Activated B cell treated with CpG ODN at 0.5 μM for 24 hours (primary cell): ENCODE measurements around the gene DNAH11. TPM values are rescaled to one million over a fixed set of nuclear protein-coding genes. Genes with fewer than 3 reads are reported as not detected.

Experiments
- ATAC-seq: fragments of 200-7000 bp; cut with Tn5 transposase; one replicate; pipeline ENCODE4 v1.10.0; 2021; ENCODE audit warnings: low read depth, mild to moderate bottlenecking, moderate library complexity
- CTCF ChIA-PET: fragments of 350-600 bp; sonication (Branson Sonifier 250); formaldehyde crosslinking; loops from one replicate; lab custom pipeline; 2021; ENCODE audit warnings: antibody characterized with exemption; lab: Charles Lee
- POLR2A ChIA-PET: fragments of 350-600 bp; sonication (Branson Sonifier 250); formaldehyde crosslinking; loops from one replicate; lab custom pipeline; 2021; ENCODE audit warnings: antibody characterized with exemption; lab: Charles Lee
- DNase-seq: peaks from one replicate; pipeline ENCODE4 v3.0.0; 2022
- H3K27ac Mint-ChIP-seq: one replicate; pipeline ENCODE4 v1.8.0; 2020; ENCODE audit warnings: mixed read lengths
- H3K27me3 Mint-ChIP-seq: one replicate; pipeline ENCODE4 v1.8.0; 2021; ENCODE audit warnings: mixed read lengths
- H3K36me3 Mint-ChIP-seq: one replicate; pipeline ENCODE4 v1.8.0; 2021; ENCODE audit warnings: low read depth, mixed read lengths
- H3K4me1 Mint-ChIP-seq: one replicate; pipeline ENCODE4 v1.8.0; 2021; ENCODE audit warnings: mixed read lengths
- H3K4me3 Mint-ChIP-seq: one replicate; pipeline ENCODE4 v1.8.0; 2020; ENCODE audit warnings: mild to moderate bottlenecking, mixed read lengths
- H3K9me3 Mint-ChIP-seq: one replicate; pipeline ENCODE4 v1.8.0; 2020; ENCODE audit warnings: mixed read lengths
- intact Hi-C: fragments of 100-400 bp; cut with micrococcal nuclease; formaldehyde crosslinking; loops from one replicate; pipeline ENCODE4 v1.15.1; 2024
- total RNA-seq: library from RNA; stranded (reverse); gene quantifications from 2 replicates; pipeline ENCODE4 v1.2.3, GENCODE V29; 2022
- TF ChIP-seq, protein P1 (sequence below): fragments of 200-600 bp; IDR thresholded peaks from one replicate; pipeline ENCODE4 v1.8.0; 2022; ENCODE audit warnings: antibody characterized with exemption, mild to moderate bottlenecking

DNAH11 gene
- total RNA-seq, 1 donor from 2014 or later: not detected

DNA sequence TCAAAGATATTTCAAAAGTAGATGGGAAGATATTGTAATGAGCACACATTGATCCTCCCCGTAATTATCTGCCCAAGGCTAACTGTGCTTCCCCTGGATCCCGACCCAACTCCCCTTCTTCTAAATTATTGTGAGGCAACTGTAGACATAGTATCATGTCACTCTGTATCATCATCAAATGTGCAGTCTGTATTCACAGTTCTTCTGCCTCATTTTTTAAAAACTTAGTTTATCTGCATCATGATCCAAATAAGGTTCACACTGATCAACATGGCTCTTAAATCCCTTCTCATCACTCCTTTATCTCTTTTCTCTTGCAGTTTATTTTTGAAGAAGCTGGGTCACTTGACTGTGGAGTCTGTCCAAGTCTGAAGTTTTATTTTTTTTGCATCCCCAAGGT is 375.4 kb downstream of the DNAH11 start:
- POLR2A ChIA-PET: no interaction called here
- intact Hi-C loops: no loop called here
- Mint-ChIP-seq H3K27ac (no peak overlapping the region), H3K4me3 (no peak overlapping the region), H3K36me3 (peaks cover 46% of the 10 kb centered on the region), H3K9me3 (no peaks in the 10 kb centered on the region), H3K27me3 (no peaks in the 10 kb centered on the region), H3K4me1 (peaks cover 75% of the 10 kb centered on the region)
- CTCF ChIA-PET: no interaction called here
- ATAC-seq: no peak
- TF ChIP-seq, protein P1, sequence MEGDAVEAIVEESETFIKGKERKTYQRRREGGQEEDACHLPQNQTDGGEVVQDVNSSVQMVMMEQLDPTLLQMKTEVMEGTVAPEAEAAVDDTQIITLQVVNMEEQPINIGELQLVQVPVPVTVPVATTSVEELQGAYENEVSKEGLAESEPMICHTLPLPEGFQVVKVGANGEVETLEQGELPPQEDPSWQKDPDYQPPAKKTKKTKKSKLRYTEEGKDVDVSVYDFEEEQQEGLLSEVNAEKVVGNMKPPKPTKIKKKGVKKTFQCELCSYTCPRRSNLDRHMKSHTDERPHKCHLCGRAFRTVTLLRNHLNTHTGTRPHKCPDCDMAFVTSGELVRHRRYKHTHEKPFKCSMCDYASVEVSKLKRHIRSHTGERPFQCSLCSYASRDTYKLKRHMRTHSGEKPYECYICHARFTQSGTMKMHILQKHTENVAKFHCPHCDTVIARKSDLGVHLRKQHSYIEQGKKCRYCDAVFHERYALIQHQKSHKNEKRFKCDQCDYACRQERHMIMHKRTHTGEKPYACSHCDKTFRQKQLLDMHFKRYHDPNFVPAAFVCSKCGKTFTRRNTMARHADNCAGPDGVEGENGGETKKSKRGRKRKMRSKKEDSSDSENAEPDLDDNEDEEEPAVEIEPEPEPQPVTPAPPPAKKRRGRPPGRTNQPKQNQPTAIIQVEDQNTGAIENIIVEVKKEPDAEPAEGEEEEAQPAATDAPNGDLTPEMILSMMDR: no peak
- DNase-seq: no peak

DNA sequence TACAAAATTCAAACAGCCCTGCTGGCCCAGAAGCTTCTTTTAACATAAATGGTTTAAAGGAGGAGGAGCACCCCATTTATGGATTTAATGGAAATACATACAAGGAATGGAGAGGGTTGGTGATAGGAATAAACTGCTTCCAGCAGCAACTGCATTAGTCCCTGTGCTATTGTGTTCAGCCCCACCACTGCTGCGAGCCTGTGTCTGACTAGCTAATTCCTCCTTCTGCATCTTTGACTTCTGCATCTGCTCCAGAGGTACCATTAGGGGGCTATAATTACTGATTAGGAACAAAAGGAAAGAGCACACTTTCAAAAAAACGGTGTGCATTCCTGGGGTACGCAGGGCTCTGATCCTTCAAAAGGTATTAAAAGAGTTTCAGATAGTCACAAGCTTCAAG is 378.1 kb downstream of the DNAH11 start:
- H3K27me3 Mint-ChIP-seq: no peaks in the 10 kb centered on the region
- H3K36me3 Mint-ChIP-seq: peaks cover 32% of the 10 kb centered on the region
- intact Hi-C loops: no loop called here
- H3K4me3 Mint-ChIP-seq: no peak overlapping the region
- POLR2A ChIA-PET: interaction anchor here (0.6 kb wide), 1 partner anchor 20 kb away, joined by 4 read pairs; no protein-coding TSS in a partner anchor
- TF ChIP-seq, protein P1: no peak
- H3K4me1 Mint-ChIP-seq: peaks cover 75% of the 10 kb centered on the region
- H3K9me3 Mint-ChIP-seq: no peaks in the 10 kb centered on the region
- ATAC-seq (no peak), DNase-seq (no peak)
- CTCF ChIA-PET: no interaction called here
- no peak overlapping the region for H3K27ac Mint-ChIP-seq

DNA sequence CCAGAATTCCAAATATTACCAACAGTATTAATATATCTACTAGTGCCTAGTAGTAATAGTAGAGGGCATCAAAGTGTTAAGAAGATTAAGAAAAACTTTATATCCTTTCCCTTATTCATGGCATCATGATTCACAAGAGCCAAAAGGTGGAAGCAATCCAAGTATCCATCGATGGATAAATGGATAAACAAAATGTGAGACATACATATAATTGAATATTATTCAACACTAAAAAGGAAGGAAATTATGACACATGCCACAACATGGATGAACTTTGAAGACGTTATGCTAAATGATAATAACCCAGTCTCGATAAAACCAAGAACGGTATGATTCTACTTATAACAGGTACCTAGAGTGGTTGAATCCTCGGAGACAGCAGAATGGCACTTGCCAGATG is 379.8 kb downstream of the DNAH11 start:
- peaks cover 74% of the 10 kb centered on the region for H3K4me1 Mint-ChIP-seq

DNA sequence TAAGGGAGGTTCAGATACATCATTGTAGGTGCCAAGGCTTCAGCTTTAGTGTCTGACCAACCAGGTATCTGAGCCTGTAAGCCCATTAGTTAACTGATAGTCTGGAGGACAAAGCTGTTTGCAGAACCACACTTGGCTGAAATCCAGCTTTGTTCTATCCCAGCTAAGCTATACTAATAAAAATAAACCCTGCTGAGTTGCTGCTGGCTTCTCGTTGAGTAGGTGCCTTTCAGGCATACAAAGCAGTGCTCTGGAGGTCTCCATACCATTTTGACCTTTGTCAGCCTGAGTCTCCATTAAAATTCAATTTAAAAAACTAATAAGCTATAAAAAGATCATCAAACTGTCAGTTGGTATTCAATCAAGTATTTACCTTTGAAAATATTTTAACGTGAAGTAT is 380.8 kb downstream of the DNAH11 start:
- H3K4me3 Mint-ChIP-seq: no peak overlapping the region
- TF ChIP-seq, protein P1: no peak
- peaks cover 37% of the 10 kb centered on the region for H3K36me3 Mint-ChIP-seq
- H3K27ac Mint-ChIP-seq: no peak overlapping the region
- H3K4me1 Mint-ChIP-seq: peaks cover 80% of the 10 kb centered on the region
- intact Hi-C loops: loop anchor here (2.0 kb wide), 1 partner anchor 15 kb away; no protein-coding TSS in a partner anchor
- POLR2A ChIA-PET: interaction anchor here (0.7 to 1.1 kb wide), 2 partner anchors 19 to 22 kb away, joined by 3 read pairs; partner anchors contain the start of gene CDCA7L
- H3K27me3 Mint-ChIP-seq: no peaks in the 10 kb centered on the region
- DNase-seq: no peak
- H3K9me3 Mint-ChIP-seq: peaks cover 3% of the 10 kb centered on the region
- no peak for ATAC-seq
- CTCF ChIA-PET: no interaction called here

More for the DNA sequence above, 379.8 kb downstream of the DNAH11 start:
- Mint-ChIP-seq H3K27me3 (no peaks in the 10 kb centered on the region), H3K27ac (no peak overlapping the region), H3K4me3 (no peak overlapping the region), H3K36me3 (peaks cover 31% of the 10 kb centered on the region), H3K9me3 (no peaks in the 10 kb centered on the region)
- ChIA-PET CTCF (no interaction called here), POLR2A (no interaction called here)
- DNase-seq (no peak), ATAC-seq (no peak)
- intact Hi-C loops: loop anchor here (1.0 kb wide), 1 partner anchor 10 kb away; no protein-coding TSS in a partner anchor
- TF ChIP-seq, protein P1: no peak

DNA sequence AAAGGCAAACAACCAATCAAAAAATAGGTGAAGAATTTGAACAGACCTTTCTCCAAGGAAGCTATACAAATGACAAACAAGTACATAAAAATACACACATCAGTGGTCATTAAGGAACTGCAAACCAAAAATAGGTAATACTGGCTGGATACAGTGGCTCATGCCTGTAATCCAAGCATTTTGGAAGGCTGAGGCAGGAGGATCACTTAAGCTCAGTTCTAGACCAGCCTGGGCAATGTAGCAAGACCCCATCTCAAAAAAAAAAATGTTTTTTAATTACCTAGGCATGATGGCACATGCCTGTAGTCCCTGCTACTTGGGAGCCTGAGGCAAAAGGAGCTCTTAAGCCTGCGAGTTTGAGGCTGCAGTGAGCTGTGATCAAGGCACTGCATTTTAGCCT is 383.6 kb downstream of the DNAH11 start:
- TF ChIP-seq, protein P1: no peak
- Mint-ChIP-seq H3K36me3 (peaks cover 55% of the 10 kb centered on the region), H3K27me3 (no peaks in the 10 kb centered on the region), H3K27ac (no peak overlapping the region), H3K4me3 (no peak overlapping the region), H3K4me1 (peaks cover 82% of the 10 kb centered on the region), H3K9me3 (peaks cover 9% of the 10 kb centered on the region)
- ChIA-PET POLR2A (no interaction called here), CTCF (interaction anchor here (1.5 kb wide), 1 partner anchor 19 kb away, joined by 3 read pairs; no protein-coding TSS in a partner anchor)
- ATAC-seq (no peak), DNase-seq (no peak)
- intact Hi-C loops: no loop called here
